HL-60/S4 (cell line): Measurements from ENCODE around the gene ZNF804A.
"Not testable (repeated sequence)": the region's sequence is repeated elsewhere in the genome, so short reads cannot be mapped to it uniquely, and the experiment has no call there.

Experiments used
- in situ Hi-C: fragments of 300-500 bp; cut with MboI; formaldehyde crosslinking; loops from 2 replicates; pipeline ENCODE4 v1.14.3; 2022; ENCODE audit warnings: low sequenced_read_pairs

Gene ZNF804A

DNA sequence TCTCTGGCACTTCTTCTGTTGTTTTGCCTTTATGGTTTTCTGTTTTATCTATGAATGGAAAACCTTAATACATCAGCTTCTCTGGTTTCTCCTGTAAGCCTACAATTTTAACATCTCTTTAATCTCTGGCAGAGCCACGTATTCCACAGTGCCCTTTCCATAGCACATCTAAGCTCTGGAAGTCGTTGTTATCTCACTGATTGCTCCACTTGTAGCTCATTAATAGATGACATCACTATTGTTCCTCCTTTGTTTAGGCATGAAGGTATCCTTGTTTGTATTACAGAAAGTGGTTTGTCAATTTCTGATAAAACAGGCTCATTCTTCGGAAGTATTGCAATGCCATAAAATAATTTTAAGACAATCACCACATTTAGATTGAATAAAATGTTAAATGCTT is 185.2 kb downstream of the ZNF804A start:
- in situ Hi-C loops, result no loop called here

DNA sequence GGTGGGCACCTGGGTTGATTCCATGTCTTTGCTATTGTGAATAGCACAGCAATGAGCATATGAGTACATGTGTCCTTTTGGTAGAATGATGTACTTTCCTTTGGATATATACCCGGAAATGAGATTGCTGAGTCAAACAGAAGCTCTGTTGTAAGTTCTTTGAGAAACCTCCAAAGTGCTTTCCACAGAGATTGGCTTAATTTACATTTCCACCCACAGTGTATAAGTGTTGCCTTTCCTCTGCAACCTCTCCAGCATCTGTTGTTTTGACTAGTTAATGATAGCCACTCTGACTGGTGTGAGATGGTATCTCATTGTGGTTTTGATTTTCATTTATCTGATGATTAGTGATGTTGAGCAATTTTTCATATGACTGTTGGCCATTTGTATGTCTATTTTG is 194.8 kb downstream of the ZNF804A start:
- in situ Hi-C loops, result no loop called here

DNA sequence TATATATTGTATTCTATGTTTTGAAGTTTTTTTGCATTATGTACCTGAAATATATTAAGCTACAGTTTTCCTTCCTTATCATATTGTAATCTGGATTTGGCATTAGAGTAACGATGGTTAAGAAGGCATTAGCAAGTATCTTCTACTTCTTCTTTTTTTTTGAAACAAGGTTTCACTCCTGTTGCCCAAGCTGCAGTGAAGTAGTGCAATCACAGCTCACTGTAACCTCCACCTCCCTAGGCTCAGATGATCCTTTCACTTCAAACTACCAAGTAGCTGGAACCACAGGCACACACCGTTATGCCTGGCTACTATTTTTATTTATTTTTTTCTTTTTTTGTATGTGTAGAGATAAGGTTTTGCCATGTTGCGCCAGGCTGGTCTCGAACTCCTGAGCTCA is 201.1 kb downstream of the ZNF804A start:
- in situ Hi-C loops, result no loop called here

DNA sequence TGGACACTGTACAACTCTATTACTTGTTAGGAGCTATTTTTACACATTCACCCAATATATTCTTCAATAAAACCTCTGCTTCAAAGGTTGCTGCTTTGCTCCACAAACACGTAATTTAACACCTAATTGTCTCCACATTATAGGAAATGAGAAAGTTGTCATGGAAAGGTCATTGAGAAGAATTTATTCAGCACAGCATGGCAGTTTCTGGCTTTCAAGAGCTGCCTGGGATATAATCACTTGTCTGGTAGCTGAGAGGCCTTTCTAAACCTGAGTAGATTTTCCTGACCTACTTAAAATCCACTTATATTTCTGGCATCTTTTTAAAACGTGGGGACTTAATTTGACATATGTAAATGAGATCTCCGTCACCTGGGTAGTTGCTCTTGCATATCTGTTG is 216.1 kb downstream of the ZNF804A start:
- in situ Hi-C loops, result no loop called here

DNA sequence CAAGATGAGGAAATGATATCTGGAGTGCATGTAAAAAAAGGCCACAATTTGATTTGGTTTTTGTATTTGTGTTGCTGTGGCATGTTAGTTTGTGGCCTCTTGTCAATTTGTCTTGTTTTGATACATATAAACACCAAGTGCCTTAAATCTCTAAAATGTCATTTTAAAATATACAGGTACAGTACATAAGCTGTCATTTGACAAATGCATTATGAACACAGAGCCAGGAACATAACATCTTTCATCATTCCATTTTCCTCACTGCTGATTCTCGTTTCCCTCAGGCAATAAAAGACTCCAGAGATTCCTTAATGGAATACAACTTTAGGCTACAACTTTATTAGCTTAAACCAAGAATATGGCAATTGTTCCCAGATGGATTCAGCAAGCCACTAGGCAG is 217.5 kb downstream of the ZNF804A start:
- in situ Hi-C loops, result no loop called here

DNA sequence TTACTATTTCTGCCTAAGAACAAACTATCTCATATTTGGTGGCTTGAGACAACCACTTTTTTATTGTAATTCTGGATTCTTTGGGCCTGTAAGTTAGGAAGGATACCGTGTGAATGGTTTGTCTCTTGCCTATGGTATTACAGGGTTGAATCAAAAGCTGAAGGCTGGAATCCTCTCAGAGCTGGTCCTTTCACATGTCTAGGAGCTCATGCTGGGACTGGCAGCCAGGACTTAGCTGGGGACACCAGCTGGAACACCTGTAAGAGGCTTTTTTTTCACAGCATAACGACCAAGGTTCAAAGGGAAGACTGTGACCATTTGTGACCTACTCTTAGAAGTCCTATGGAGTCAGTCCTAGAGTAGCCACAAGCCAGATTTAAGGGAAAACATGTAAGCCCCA is 226.3 kb downstream of the ZNF804A start:
- in situ Hi-C loops, result no loop called here

DNA sequence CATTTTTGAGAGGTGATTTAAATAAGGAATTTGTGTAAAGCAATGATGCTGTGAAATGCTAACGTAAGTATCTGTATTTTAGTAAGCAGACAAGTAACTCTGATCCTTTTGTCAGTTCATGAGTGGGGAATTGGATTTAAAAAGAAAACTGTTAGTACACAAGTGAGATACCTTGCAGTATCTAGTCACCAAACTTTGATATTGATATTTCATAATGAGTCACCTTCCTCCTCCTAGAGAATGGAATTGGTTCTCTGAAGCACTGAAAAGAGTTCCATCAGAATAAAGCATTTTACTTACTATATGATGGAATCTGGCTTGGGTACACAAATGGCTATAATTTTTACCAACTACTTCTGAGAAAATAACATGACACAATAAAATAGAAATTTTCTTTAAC is 232.2 kb downstream of the ZNF804A start:
- in situ Hi-C loops, result no loop called here

DNA sequence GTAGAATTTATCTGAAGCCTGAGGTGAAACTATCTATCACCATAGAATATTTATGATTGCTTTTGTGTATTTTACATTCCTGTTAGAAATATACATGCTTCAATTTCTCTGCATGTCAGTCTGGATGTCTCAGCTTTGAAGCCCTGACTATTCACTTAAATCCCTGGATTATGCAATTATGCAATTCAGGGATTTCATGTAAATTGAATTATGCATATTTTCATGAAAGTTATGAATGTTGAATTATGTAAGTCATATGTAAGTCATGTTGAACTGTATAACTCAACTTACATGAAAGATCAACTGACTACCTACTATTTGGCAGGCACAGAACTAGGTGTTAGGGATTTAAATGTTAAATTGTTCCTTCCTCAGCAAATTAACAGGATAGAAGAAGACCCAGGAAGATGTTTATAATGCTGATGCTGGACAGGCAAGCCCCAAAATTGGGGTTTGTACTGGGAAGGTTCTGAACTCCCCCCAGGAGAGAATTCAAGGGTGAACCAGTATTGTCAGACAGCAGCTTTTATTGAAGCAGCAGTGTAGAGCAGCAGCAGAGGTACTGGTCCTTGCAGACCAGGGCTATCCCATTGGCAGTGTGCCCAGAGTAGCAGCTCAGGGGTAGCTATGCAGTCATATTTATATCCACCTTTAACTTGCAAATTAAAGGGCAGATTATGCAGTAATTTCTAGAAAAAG is 236.5 kb downstream of the ZNF804A start:
- in situ Hi-C loops, result no loop called here

DNA sequence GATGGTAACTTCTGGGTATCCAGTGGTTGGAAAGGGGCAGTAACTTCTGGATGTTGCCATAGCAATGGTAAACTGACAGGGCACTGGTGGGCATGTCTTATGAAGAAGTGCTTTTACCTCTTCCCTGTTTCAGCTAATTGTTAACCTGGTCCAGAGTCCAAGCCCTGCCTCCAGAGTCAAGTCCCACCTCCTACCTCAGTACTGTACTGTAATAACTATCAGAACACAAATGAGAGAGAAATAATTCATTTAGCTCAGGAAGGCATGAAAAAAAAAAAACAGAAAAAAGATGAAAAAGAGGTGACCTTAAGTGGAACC is 237.0 kb downstream of the ZNF804A start:
- in situ Hi-C loops, result no loop called here

DNA sequence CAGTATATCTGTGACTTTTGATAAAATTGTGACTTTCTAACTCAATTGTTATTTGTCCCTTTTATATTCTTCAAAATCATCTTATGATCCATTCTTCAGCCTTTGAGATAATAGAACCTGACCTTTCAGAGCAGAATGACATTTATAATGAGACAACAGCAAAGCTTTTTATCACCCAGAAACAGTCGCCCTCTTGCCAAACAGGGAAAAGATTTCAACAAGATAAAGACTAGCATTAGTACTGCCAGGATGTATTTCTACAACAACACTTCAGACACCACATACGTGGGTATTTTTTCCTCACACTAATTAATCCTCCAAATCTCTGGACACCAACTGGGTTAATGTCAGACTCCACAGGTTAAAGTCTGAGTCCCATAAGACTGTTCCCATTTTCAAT is 249.0 kb downstream of the ZNF804A start:
- in situ Hi-C loops, result no loop called here

DNA sequence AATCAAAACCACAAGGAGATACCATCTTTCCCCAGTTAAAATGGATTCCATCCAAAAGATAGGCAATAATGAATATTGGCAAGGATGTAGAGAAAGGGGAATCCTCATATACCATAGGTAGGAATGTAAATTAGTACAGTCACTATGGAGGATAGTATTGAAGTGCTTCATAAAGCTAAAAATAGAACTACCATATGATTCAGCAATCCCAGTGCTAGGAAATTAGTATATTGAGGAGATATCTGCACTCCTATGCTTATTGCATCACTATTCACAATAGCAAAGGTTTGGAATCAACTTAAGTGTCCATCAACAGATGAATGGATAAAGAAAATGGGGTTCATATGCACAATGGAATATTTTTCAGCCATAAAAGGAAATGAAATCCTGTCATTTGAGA is 251.2 kb downstream of the ZNF804A start:
- in situ Hi-C loops, result no loop called here

DNA sequence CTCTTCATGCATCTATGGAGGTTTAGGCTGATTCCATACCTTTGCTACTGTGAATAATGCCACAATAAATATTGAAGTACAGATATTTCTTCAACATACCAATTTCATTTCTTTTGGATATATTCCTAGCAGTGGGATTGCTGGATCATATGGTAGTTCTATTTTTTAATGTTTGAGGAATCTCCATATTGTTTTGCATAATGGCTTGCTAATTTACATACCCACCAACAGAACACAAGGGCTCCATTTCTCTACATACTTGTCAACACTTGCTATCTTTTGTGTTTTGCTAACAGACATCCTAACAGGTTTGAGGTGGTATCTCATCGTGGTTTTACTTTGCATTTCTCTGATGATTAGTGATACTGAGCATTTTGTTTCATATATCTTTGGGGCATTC is 253.2 kb downstream of the ZNF804A start:
- in situ Hi-C loops, result no loop called here

DNA sequence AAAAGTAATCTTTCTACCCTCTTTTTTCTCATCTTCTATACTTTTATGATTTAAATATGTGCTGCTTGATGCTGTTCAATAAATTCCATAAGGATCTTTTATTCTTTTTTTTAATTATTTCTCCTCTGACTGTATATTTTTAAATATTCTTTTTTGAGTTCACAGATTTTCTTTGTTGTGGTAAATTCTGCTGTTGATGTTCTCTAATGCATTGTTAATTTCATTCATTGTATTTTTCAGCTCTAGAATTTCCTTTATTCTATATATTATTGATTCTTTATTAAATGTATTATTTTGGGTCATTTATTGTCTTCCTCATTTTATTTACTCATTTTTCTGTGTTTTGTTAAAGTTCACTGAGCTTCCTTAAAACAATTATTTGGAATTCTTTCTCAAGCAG is 260.9 kb downstream of the ZNF804A start:
- in situ Hi-C loops, result no loop called here

DNA sequence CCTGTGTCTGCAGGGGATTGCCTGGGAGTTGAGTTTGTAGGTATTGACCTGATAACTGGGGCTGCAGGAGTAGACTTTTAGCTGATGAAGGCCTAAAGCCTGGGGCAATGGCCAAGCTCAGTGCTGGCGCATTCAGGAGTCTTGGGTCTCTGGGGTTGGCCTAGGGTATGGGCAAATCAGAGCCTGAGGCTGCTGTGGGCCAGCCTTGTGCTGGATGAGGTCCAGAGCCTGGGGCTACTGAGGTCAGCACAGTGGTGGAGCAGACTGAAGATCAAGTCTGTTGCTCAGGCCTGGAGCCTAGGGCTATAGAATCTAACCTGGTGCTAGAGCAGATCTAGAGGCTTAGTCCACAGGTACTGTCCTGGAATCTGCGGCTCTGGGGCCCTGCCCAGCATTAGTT is 262.4 kb downstream of the ZNF804A start:
- in situ Hi-C loops, result no loop called here

DNA sequence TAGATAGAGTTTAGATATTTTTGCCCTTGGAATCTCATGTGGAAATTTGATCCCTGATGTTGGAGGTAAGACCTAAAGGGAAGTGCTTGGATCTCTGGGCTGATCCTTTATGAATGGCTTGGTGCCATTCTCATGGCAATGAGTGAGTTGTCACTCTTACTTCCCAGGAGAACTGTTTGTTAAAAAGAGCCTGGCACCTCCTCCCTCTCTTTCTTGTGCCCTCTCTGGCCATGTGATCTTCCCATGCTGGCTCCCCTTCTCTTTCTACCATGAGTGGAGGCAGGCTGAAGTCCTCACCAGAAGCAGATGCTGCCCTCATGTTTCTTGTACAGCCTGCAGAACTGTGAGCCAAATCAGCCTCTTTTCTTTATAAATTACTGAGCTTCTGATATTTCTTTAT is 276.9 kb downstream of the ZNF804A start:
- in situ Hi-C loops, result no loop called here

DNA sequence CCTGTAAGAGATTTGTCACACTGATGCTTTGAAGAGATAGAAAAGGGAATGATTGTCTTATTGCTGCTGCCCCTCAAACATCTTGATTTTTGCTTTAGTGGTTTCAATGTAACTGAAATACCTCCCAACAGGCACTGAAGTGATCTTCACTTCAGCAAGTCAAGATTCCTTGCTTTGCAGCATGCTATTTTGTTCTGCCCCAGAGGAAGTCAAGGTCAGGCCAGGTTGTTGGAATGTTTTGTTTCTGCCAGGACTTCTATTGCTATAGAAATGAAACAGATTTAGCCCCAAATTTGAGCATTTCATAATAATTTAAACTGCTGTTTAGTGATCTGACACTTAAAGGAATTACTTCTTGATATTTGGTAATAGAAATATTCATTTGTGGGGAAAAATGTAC is 277.6 kb downstream of the ZNF804A start:
- in situ Hi-C loops, result no loop called here

DNA sequence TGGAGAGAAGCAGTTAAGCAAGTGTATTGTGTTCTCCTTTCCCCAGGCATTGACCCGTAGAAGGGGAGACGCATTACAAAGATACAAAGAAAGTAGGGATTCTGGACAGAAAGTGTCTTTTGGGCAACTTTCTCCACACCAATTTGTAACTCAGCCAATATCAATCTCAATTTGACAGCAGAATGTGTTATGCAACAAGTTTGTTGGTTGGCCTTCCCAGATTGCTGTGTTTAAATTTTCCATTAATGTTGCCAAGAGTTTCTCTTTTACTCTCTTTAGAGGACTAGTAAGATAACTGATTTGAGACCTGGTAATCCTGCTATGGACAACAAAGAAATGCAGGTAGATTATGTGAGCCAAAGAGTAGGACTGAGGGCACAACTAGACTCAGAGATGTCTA is 279.6 kb downstream of the ZNF804A start:
- in situ Hi-C loops, result no loop called here

DNA sequence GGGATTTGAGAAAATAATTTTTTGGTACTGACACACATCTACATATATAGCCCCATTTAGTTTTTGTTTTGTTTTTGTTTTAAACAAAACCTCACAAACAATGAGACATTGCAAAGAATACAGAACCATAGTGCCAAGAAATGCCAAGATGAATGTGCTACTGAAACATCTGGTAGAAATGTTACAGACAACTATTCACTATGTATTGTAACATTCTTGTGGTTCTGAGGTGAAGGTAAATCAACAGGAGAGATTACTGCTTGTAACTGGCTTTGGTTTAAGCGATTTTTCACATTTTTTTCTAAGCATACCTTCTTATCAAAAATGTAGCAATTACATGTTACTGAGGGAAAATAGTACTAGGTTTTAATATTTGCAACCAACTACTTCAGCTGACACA is 281.3 kb downstream of the ZNF804A start:
- in situ Hi-C loops, result no loop called here

DNA sequence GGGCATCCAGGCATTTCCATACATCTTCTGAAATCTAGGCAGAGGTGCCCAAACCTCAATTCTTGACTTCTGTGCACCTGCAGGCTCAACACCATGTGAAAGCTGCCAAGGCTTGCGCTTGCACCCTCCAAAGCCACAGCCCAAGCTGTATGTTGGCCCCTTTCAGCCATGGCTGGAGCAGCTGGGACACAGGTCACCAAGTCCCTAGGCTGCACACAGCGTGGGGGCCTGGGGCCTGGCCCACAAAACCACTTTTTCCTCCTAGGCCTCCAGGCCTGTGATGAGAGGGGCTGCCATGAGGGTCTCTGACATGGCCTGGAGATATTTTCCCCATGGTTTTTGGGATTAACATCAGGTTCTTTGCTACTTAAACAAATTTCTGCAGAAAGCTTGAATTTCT is 288.3 kb downstream of the ZNF804A start:
- in situ Hi-C loops, result not testable (repeated sequence)

DNA sequence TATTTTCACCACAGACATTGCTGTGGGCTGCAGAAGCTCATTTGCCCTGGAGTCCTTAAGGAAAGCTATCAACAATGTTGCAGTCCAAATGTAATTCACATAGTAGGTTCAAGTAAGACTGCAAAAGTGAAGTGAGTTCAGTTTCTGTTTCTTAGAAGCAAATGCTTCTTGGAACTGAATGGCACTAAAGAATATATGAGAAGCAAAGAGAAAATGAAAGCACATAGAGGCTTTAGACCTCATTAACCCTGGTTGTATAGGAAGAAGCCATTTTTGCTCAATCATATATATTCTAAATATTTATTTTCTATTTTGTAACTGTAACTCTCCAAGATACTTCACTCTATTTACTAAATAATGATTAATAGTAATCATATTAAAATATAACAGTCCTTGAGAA is 292.0 kb downstream of the ZNF804A start:
- in situ Hi-C loops, result no loop called here

DNA sequence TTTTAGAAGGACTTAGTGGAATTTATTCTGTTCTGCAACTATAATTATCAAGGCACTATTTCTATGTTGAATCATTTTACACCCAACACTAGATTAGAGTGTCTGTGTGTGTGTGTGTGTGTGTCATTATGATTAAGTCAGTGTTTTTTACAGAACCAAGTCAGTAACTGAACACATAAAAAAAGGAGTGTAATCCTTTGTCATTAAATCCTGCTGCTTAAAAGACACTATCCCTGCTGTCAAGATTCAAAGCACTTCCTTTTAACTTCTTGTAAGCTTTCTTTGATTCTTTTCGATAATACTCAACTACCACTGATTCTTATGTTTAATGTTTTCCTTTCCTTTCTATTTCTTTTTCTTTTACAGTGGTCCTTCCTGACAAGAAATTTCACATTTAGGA is 306.7 kb downstream of the ZNF804A start:
- in situ Hi-C loops, result no loop called here

DNA sequence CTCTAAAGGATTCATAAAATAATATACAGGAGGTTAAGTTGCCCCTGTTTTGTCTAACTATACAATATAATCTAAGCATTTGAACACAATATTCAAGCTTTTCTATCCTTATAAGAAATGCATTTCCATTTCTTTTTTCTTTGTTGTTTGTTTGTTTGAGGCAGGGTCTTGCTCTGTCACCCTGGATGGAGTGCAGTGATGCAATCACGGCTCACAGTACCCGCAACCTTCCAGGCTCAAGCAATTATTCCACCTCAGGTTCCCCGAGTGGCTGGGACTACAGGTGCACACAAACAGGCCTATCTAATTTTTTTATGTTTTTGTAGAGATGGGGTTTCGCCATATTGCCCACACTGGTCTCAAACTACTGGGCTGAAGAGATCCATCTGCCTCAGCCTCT is 307.8 kb downstream of the ZNF804A start:
- in situ Hi-C loops, result no loop called here

DNA sequence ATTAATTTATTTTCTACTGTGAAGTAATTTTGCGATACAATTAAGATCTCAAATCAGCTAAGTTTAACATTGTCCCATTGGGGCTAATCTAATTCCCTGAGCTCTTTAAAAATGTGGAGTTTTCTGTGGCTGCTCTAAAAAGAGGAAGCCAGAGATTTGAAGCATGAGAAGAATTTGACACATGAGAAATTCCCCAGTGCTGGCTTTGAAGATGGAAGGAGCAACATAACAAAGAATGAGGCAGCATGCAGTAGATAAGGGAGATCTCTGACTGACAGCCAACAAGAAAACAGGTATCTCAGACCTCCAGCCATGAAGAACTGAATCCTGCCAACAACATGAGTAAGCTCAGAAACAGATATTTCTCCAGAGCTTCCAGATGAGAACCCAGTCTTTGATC is 308.4 kb downstream of the ZNF804A start:
- in situ Hi-C loops, result no loop called here

DNA sequence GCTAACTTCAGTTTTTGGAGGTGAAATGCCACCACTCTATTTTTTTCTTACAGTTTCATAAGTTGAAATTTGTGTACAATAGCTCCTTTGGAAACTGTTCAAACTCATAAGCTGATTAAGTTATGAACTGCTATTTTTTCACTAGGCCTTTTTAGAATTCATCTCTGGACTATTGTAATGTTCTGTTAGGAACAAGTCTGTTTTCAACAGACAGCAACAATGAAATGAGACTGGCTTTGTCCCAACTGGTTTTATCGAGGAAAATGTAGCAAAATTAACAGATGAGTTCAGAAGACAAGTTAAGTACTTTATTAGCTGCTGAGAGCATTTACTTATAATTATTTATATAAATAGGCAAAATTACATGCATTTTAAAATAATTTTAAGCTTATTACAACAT is 310.6 kb downstream of the ZNF804A start:
- in situ Hi-C loops, result no loop called here
